GM13977 (cell line): ENCODE data around the gene MAG.
"Not testable (repeated sequence)": the region's sequence is repeated elsewhere in the genome, so short reads cannot be mapped to it uniquely, and the experiment has no call there.

Source experiments
- DNase-seq: peaks from one replicate; pipeline ENCODE4 v3.0.0; 2012; ENCODE audit warnings: low spot score
- in situ Hi-C: fragments of 300-500 bp; cut with MboI; formaldehyde crosslinking; loops from one replicate; pipeline ENCODE4 v1.12.0; 2022; ENCODE audit warnings: low sequenced_read_pairs, low pct_unique_long_range_greater_than_20kb, mixed read lengths, inconsistent platforms; ENCODE audit not compliant: unreplicated experiment
- TF ChIP-seq, protein P1 (sequence below): IDR thresholded peaks from 2 replicates; pipeline ENCODE4 v1.5.1; 2012; ENCODE audit warnings: mild to moderate bottlenecking, control low read depth; ENCODE audit not compliant: insufficient read depth; ENCODE audit errors: extremely low read depth, missing control alignments

The MAG gene

DNA sequence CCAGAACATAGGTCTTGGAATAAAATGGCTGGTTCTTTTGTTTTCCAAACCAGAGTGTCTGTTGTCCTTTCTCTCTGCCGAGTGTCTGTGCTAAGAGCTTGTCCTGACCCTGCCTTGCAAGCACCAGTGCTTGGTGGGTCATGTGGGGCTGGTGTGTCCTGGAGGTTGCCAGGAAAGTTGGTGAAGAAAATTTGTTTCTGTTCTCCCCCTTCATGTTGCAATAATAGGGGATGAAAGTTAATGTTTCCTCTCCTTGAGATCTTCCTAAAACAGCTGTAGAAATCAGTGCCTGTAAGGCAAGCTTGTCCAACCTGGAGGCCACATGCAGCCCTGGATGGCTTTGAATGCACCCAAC, 6.9 kb upstream of the MAG start:
- DNase-seq = no peak
- in situ Hi-C loops = no loop called here
- TF ChIP-seq, protein P1, sequence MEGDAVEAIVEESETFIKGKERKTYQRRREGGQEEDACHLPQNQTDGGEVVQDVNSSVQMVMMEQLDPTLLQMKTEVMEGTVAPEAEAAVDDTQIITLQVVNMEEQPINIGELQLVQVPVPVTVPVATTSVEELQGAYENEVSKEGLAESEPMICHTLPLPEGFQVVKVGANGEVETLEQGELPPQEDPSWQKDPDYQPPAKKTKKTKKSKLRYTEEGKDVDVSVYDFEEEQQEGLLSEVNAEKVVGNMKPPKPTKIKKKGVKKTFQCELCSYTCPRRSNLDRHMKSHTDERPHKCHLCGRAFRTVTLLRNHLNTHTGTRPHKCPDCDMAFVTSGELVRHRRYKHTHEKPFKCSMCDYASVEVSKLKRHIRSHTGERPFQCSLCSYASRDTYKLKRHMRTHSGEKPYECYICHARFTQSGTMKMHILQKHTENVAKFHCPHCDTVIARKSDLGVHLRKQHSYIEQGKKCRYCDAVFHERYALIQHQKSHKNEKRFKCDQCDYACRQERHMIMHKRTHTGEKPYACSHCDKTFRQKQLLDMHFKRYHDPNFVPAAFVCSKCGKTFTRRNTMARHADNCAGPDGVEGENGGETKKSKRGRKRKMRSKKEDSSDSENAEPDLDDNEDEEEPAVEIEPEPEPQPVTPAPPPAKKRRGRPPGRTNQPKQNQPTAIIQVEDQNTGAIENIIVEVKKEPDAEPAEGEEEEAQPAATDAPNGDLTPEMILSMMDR = no peak

DNA sequence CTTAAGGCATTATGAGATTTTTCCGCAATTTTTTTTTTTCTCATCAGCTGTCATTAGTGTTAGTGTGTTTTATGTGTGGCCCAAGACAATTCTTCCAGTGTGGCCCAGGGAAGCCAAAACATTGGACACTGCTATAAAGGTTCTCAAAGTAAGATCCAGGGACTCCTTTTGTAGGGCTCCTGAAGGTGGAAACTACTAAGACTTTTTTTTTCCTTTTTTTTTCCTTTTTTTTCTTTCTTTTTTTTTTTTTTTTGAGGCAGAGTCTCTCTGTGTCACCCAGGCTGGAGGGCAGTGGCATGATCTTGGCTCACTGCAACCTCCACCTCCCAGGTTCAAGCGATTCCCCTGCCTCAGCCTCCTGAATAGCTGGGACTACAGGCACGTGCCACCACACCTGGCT, 6.5 kb upstream of the MAG start:
- in situ Hi-C loops, DNase-seq: not testable (repeated sequence)

DNA sequence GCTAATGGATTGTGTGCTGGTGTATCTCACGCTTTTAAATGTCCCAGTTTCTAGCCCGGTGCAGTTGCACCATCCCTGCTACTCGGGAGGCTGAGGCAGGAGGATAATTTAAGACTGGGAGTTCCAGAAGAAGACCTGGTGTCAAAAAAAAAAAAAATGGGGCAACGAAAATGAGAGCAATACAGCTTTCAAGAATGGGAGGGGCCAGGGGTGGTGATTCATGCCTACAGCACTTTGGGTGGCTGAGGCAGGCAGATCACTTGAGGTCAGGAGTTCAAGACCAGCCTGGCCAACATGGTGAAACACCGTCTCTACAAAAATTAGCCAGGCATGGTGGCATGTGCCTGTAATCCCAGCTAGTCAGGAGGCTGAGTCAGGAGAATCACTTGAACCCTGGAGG, 5.9 kb upstream of the MAG start:
- DNase-seq, in situ Hi-C loops: not testable (repeated sequence)

DNA sequence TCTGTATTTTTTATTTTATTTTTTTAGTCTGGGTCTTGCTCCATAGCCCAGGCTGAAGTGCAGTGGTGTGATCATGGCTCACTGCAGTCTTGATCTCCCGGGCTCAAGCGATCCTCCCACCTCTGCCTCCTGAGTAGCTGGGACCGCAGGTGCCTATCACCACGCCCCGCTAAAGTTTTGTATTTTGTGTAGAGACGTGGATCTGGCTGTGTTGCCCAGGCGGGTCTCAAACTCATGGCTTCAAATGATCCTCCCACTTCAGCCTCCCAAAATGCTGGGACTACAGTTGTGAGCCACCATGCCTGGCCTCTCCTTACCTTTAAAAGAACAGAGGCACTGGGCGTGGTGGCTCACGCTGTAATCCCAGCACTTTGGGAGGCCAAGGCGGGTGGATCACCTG, 4.2 kb upstream of the MAG start:
- DNase-seq = no peak
- in situ Hi-C loops = no loop called here
- TF ChIP-seq, protein P1 = no peak

DNA sequence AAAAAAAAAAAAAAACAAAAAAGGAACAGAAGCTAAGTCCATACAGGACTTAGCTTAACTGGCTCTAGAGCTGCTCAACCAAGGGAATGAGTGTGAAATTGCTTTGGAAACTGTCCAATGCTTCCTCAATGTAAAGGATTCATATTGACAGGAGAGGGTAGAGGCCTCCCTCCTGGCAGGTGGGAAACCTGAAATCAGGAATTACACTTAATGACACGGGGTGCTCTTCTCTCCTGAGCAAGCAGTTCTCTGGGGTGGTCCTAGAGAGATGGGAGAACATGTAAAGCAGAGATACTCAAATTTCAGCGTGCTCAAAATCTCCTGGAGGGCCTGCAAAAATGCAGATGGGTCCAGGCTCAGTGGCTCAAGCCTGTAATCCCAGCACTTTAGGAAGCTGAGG, 3.6 kb upstream of the MAG start:
- DNase-seq = no peak
- in situ Hi-C loops = no loop called here
- TF ChIP-seq, protein P1 = no peak

DNA sequence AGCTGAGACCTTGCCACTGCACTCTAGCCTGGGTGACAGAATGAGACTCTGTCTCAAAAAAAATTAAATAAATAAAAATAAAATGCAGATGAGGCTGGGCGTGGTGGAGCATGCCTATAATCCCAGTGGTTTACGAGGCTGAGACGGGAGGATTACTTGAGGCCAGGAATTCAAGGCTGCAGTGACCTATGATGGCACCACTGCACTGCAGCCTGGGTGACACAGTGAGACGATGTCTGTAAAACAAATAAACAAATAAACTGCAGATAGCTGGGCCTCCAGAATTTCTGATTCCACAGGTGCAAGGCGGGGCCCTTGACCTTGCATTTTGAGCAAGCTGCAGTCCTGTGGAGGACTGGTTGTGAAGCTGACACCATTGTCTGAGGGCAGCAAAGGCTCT, 3.1 kb upstream of the MAG start:
- in situ Hi-C loops = no loop called here
- TF ChIP-seq, protein P1 = no peak
- no peak for DNase-seq

DNA sequence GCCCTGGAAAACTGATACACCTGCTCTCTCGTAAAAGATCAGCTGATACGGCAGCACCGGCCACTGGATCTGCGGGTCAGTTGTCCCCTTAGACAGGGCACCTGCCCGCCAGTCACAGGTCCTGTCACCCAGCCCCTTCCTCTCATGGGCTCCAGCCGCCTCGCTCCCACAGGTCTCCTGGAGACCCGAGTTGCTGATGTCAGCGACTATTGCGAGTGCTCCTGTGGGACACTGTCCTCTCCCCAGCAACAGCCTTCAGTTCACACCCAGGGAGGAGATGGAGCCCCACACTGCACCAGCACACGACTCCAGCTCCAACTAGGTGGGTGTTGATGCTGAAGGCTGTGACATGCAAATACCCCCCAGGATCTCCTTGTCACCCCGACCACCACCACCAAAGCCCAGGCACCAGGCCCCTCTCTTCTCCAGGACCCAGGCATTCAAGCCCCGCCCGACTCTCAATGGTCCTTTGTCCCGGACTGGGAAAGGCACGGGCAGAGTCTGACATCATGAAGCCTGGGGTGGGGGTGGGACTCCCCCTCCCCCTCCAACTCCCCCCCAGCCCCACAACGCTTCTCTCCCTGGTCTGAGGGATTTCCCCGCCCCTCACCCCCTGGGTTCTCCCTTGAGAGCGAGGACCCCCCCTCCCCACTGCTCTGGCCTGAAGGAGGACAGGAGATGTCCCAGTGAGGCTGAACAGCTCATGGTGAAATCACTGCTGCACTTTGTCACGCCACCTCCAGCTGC, 1.4 kb upstream of the MAG start:
- in situ Hi-C loops = no loop called here
- TF ChIP-seq, protein P1 = no peak
- no peak for DNase-seq

DNA sequence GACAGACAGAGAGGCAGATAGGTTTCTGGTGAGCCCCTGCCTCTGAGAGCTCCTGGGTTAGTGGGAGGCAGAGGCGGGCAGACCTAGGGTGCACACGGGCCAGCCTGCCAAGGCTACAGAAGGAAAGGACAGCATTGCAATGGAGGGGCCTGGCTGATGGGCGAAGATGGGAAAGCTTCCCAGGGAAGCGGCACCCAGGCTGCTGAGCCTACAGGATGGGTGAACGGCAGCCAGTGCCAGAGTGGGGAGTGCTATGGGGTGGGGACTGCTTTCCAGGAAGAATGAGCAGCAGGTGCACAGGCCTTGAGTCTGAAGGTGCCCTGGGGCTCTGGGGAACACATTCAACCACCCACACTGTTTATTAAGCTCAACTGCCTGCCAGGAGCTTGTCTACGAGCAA, 702 bp upstream of the MAG start:
- in situ Hi-C loops = no loop called here
- DNase-seq = no peak
- TF ChIP-seq, protein P1 = no peak
